HG02763 (cell line): ENCODE results near the gene SCAMP5.

Experiments
- ATAC-seq: cut with Tn5 transposase; IDR thresholded peaks from one replicate; pipeline ENCODE4 v1.9.1; 2021; ENCODE audit warnings: mild to moderate bottlenecking, moderate library complexity; ENCODE audit not compliant: unreplicated experiment

SCAMP5 gene

GRCh38 chr15:75021341-75021740, 26.0 kb downstream of the SCAMP5 start:
- no peak for ATAC-seq

- no peak for ATAC-seq
Measured at GRCh38 chr15:75022783-75023180, 27.4 kb downstream of the SCAMP5 start.

GRCh38 chr15:75023181-75023871, 28.0 kb downstream of the SCAMP5 start, which contains the start of gene PPCDC:
Gene PPCDC (plus strand): TSS chr15:75023590. CDS start chr15:75028319, 4,729 bp downstream.
- peak; percentile 87 for ATAC-seq

- ATAC-seq = no peak
Measured at GRCh38 chr15:75023872-75024636, 28.7 kb downstream of the SCAMP5 start.

- no peak for ATAC-seq
Measured at GRCh38 chr15:75025107-75025506, 29.7 kb downstream of the SCAMP5 start.

- ATAC-seq = no peak
Measured at GRCh38 chr15:75025548-75026260, 30.3 kb downstream of the SCAMP5 start.

GRCh38 chr15:75027551-75027950, 32.2 kb downstream of the SCAMP5 start:
- ATAC-seq = no peak

GRCh38 chr15:75028991-75029377, 33.6 kb downstream of the SCAMP5 start:
- peak; percentile 11 for ATAC-seq

GRCh38 chr15:75029378-75030022, 34.1 kb downstream of the SCAMP5 start:
- ATAC-seq = peak; percentile 48

GRCh38 chr15:75030023-75030413, 34.7 kb downstream of the SCAMP5 start:
- no peak for ATAC-seq

GRCh38 chr15:75030424-75030823, 35.1 kb downstream of the SCAMP5 start:
- ATAC-seq = no peak

- ATAC-seq = no peak
Measured at GRCh38 chr15:75031848-75032247, 36.5 kb downstream of the SCAMP5 start.

- ATAC-seq = no peak
Measured at GRCh38 chr15:75032395-75032794, 37.0 kb downstream of the SCAMP5 start.

- no peak for ATAC-seq
Measured at GRCh38 chr15:75033809-75034208, 38.4 kb downstream of the SCAMP5 start.

- no peak for ATAC-seq
Measured at GRCh38 chr15:75034615-75035014, 39.3 kb downstream of the SCAMP5 start.

GRCh38 chr15:75036212-75036616, 40.9 kb downstream of the SCAMP5 start:
- ATAC-seq = no peak

GRCh38 chr15:75037685-75038084, 42.3 kb downstream of the SCAMP5 start:
- ATAC-seq = no peak

- ATAC-seq = no peak
Measured at GRCh38 chr15:75038231-75038630, 42.9 kb downstream of the SCAMP5 start.

- peak; percentile 65 for ATAC-seq
Measured at GRCh38 chr15:75042730-75043508, 47.6 kb downstream of the SCAMP5 start.

GRCh38 chr15:75043509-75044257, 48.3 kb downstream of the SCAMP5 start:
- peak; percentile 29 for ATAC-seq
